ENCODE results near the gene NTSR1.

NTSR1 gene

DNA sequence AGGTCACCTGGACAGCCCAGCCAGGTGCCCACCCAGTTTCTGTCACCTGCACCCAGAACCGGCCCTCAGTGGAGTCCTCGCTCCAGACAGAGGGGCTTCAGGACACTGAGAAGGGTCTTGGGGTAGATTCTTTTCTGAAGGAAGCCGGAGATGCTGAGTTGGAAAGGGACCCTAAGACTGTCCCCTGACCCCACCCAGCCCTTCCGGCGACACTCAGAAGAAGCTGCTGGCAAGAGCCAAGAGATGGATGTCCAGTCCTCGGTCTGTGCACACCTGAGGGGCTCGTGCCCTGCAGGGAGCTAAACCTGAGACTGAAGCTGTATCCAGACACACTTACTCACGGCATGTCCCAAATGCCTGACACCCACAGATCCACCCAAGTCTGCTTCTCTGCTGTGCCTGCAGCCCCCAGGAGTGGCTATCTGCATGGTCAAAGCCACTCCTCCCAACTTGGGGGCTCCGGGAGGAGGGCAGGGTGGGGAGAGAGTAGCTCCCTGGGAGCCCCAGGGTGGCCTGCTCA lies 20.2 kb downstream of the NTSR1 start:
- H3K4me2 ChIP-seq (ENCODE audit: low read length), result no peak overlapping the region
- no peaks in the 10 kb centered on the region for H3K79me2 ChIP-seq (ENCODE audit: low read length)
- H3K27me3 ChIP-seq (ENCODE audit: low read depth, low read length), result peaks cover 57% of the 10 kb centered on the region
- no peaks in the 10 kb centered on the region for H4K20me1 ChIP-seq (ENCODE audit: insufficient read depth, low read length)
- no peak overlapping the region for H3K27ac ChIP-seq (ENCODE audit: low read length)
- no peak overlapping the region for H3K9ac ChIP-seq (ENCODE audit: low read length)
- no peaks in the 10 kb centered on the region for H3K9me3 ChIP-seq (ENCODE audit: insufficient read depth, low read length)
- no peak overlapping the region for H3K4me3 ChIP-seq (ENCODE audit: low read length)
- no peak overlapping the region for H2AFZ ChIP-seq (ENCODE audit: low read depth, low read length)
- no peaks in the 10 kb centered on the region for H3K36me3 ChIP-seq (replicated peaks; ENCODE audit: low read depth, low read length)
- H3K4me1 ChIP-seq (ENCODE audit: low read length), result no peaks in the 10 kb centered on the region
- TF ChIP-seq EZH2phosphoT487 (IDR thresholded peaks at IDR 0.05; ENCODE audit: low read depth), result no peak
- TF ChIP-seq, protein P1, sequence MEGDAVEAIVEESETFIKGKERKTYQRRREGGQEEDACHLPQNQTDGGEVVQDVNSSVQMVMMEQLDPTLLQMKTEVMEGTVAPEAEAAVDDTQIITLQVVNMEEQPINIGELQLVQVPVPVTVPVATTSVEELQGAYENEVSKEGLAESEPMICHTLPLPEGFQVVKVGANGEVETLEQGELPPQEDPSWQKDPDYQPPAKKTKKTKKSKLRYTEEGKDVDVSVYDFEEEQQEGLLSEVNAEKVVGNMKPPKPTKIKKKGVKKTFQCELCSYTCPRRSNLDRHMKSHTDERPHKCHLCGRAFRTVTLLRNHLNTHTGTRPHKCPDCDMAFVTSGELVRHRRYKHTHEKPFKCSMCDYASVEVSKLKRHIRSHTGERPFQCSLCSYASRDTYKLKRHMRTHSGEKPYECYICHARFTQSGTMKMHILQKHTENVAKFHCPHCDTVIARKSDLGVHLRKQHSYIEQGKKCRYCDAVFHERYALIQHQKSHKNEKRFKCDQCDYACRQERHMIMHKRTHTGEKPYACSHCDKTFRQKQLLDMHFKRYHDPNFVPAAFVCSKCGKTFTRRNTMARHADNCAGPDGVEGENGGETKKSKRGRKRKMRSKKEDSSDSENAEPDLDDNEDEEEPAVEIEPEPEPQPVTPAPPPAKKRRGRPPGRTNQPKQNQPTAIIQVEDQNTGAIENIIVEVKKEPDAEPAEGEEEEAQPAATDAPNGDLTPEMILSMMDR (IDR thresholded peaks at IDR 0.05; ENCODE audit: low read depth, low read length), result no peak

DNA sequence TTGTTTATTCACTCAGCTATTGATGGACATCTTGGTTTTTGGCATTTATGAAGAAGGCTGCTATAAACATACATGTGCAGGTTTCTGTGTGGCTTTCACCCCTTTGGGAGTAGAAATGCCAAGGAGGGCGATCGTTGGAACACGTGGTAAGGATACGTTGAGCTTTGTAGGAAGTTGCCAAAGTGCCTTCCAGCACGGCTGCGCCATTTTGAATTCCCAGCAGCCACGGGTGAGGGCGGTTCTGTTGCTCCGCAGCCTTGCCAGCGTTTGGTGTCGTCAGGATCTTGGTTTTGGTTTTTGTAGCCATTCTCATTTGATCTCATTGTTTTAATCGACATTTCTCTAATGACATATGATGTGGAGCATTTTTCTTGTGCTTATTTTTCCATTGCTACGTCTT lies 21.8 kb downstream of the NTSR1 start:
- Histone ChIP-seq H3K79me2 (ENCODE audit: low read length) (no peaks in the 10 kb centered on the region), H3K4me1 (ENCODE audit: low read length) (no peaks in the 10 kb centered on the region), H3K4me2 (ENCODE audit: low read length) (no peak overlapping the region), H3K9me3 (ENCODE audit: insufficient read depth, low read length) (no peaks in the 10 kb centered on the region), H3K4me3 (ENCODE audit: low read length) (no peak overlapping the region), H3K9ac (ENCODE audit: low read length) (no peak overlapping the region), H3K27me3 (ENCODE audit: low read depth, low read length) (peaks cover 59% of the 10 kb centered on the region), H3K27ac (ENCODE audit: low read length) (no peak overlapping the region), H4K20me1 (ENCODE audit: insufficient read depth, low read length) (no peaks in the 10 kb centered on the region), H3K36me3 (replicated peaks; ENCODE audit: low read depth, low read length) (no peaks in the 10 kb centered on the region), H2AFZ (ENCODE audit: low read depth, low read length) (no peak overlapping the region)
- TF ChIP-seq, protein P1 (IDR thresholded peaks at IDR 0.05; ENCODE audit: low read depth, low read length), result no peak
- TF ChIP-seq EZH2phosphoT487 (IDR thresholded peaks at IDR 0.05; ENCODE audit: low read depth), result no peak

DNA sequence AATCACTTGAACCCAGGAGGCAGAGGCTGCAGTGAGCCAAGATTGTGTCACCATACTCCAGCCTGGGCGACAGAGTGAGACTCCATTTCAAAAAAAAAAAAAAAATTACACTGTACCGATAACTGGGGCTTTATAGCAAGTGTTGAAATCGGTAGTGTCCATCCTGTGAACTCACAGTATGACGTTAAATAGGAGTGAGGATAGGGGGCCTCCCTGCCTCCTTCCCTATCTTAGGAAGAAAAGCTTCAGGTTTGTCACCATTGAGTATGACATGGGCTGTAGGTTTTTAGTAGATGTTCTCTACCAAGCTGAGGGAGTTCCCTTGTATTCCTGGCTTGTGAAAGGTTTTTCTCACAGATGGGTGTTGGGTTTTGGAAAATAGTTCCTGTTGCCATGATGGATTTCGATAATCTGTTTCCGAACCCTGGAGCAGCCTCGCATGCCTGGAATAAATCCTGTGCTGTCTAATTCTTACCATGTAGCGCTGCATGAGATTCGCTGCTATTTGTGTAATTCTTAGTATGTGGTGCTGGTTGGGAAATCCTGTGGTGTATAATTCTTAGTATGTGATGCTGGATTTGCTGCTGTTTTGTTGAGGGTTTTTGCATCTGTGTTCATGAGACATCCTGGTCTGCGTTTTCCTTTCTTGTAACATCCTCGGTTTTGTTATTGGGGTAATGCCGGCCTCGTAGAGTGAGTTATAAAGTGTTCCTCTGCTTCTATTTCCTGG lies 23.6 kb downstream of the NTSR1 start:
- peaks cover 63% of the 10 kb centered on the region for H3K27me3 ChIP-seq (ENCODE audit: low read depth, low read length)

GRCh38 chr20:62732842-62733525 lies 24.3 kb downstream of the NTSR1 start:
- H3K4me3 ChIP-seq (ENCODE audit: low read length), result no peak overlapping the region
- H3K9me3 ChIP-seq (ENCODE audit: insufficient read depth, low read length), result no peaks in the 10 kb centered on the region
- H3K4me2 ChIP-seq (ENCODE audit: low read length), result no peak overlapping the region
- no peaks in the 10 kb centered on the region for H3K36me3 ChIP-seq (replicated peaks; ENCODE audit: low read depth, low read length)
- peaks cover 63% of the 10 kb centered on the region for H3K27me3 ChIP-seq (ENCODE audit: low read depth, low read length)
- no peaks in the 10 kb centered on the region for H3K79me2 ChIP-seq (ENCODE audit: low read length)
- TF ChIP-seq EZH2phosphoT487 (IDR thresholded peaks at IDR 0.05; ENCODE audit: low read depth), result no peak
- TF ChIP-seq, protein P1 (IDR thresholded peaks at IDR 0.05; ENCODE audit: low read depth, low read length), result no peak
- no peak overlapping the region for H2AFZ ChIP-seq (ENCODE audit: low read depth, low read length)
- H4K20me1 ChIP-seq (ENCODE audit: insufficient read depth, low read length), result no peaks in the 10 kb centered on the region; the same call in 1 of the 2 replicates
- H3K4me1 ChIP-seq (ENCODE audit: low read length), result no peaks in the 10 kb centered on the region
- no peak overlapping the region for H3K9ac ChIP-seq (ENCODE audit: low read length)
- H3K27ac ChIP-seq (ENCODE audit: low read length), result no peak overlapping the region

More for the DNA sequence above, 23.6 kb downstream of the NTSR1 start:
- Histone ChIP-seq H4K20me1 (ENCODE audit: insufficient read depth, low read length) (no peaks in the 10 kb centered on the region; the same call in 1 of the 2 replicates), H3K9me3 (ENCODE audit: insufficient read depth, low read length) (no peaks in the 10 kb centered on the region), H3K27ac (ENCODE audit: low read length) (no peak overlapping the region), H3K36me3 (replicated peaks; ENCODE audit: low read depth, low read length) (no peaks in the 10 kb centered on the region), H3K9ac (ENCODE audit: low read length) (no peak overlapping the region), H2AFZ (ENCODE audit: low read depth, low read length) (no peak overlapping the region), H3K4me3 (ENCODE audit: low read length) (no peak overlapping the region), H3K79me2 (ENCODE audit: low read length) (no peaks in the 10 kb centered on the region), H3K4me2 (ENCODE audit: low read length) (no peak overlapping the region), H3K4me1 (ENCODE audit: low read length) (no peaks in the 10 kb centered on the region)
- TF ChIP-seq EZH2phosphoT487 (IDR thresholded peaks at IDR 0.05; ENCODE audit: low read depth), result no peak
- TF ChIP-seq, protein P1 (IDR thresholded peaks at IDR 0.05; ENCODE audit: low read depth, low read length), result no peak

All from OCI-LY3 (cell line).